HG03378 (cell line): ENCODE measurements around the gene TOGARAM1.

Experiments
- ATAC-seq: cut with Tn5 transposase; IDR thresholded peaks from one replicate; pipeline ENCODE4 v1.9.1; 2021; ENCODE audit warnings: mild to moderate bottlenecking, moderate library complexity; ENCODE audit not compliant: unreplicated experiment

Gene TOGARAM1, protein sequence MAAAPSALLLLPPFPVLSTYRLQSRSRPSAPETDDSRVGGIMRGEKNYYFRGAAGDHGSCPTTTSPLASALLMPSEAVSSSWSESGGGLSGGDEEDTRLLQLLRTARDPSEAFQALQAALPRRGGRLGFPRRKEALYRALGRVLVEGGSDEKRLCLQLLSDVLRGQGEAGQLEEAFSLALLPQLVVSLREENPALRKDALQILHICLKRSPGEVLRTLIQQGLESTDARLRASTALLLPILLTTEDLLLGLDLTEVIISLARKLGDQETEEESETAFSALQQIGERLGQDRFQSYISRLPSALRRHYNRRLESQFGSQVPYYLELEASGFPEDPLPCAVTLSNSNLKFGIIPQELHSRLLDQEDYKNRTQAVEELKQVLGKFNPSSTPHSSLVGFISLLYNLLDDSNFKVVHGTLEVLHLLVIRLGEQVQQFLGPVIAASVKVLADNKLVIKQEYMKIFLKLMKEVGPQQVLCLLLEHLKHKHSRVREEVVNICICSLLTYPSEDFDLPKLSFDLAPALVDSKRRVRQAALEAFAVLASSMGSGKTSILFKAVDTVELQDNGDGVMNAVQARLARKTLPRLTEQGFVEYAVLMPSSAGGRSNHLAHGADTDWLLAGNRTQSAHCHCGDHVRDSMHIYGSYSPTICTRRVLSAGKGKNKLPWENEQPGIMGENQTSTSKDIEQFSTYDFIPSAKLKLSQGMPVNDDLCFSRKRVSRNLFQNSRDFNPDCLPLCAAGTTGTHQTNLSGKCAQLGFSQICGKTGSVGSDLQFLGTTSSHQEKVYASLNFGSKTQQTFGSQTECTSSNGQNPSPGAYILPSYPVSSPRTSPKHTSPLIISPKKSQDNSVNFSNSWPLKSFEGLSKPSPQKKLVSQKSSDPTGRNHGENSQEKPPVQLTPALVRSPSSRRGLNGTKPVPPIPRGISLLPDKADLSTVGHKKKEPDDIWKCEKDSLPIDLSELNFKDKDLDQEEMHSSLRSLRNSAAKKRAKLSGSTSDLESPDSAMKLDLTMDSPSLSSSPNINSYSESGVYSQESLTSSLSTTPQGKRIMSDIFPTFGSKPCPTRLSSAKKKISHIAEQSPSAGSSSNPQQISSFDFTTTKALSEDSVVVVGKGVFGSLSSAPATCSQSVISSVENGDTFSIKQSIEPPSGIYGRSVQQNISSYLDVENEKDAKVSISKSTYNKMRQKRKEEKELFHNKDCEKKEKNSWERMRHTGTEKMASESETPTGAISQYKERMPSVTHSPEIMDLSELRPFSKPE (N-terminal part only)

DNA sequence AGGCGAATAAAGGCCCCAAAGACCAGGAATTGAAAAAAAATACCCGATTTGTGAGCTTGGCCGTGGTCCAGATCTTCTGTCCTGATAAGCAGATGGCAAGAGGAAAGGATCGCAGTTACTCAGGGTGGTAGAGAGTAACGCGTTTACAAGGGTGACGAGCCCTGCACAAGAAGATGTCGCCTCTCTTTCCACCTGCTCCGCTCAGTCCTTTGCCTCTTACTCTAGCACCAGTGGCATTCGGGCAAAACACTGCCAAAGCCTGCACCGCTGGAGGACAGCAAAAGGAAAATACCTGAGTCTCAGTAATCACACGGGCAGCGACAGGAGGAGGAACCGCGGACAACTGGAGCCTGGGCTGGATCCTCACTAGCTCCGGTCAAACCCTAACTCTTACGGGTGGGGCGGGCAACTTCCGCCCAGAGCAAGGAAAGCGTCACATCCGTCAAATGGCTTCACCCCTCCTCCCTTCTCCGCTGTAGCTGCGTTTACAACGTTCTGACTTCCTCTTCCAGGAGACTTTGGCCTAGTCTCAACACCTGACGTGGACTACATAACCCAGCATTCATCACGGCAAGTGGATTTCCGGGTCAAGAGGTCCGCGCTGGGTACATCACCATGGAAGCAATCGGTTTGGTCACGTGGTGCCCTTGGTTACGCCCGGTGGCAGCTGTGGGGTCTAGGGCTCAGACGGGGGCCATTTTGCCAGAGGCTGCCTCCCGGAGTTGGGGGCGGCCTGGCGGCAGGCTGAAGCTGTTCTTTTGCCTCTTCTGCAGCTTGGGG lies at the start of gene TOGARAM1, which contains the start of gene KLHL28:
Gene TOGARAM1 (plus strand): TSS at position 637 of the 780 bp plus-strand sequence. CDS start 232 bp downstream, outside the sequence.
Gene KLHL28 (minus strand): TSS at position 394 of the 780 bp plus-strand sequence. CDS start 16,019 bp downstream, outside the sequence.
- ATAC-seq, result peak; percentile 96

DNA sequence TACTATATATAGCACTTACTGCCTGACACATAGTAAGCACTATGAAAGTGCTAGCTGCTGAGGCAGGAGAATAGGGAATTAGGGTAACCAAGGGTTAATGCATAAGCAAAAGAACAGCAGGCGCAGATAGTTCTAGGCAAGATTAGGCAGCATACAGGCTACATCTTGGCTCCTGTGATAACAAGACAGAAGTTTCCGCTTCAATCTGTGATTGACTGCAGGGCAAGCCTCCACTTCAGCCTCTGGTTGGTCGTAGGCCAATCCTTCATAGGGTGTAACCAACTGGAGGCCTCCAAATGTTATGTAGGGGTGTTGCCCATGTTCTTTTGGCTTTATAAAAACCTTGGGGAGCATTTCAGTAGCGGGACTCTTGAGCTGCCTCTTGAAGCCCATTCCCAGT lies 47.1 kb upstream of the TOGARAM1 start:
- no peak for ATAC-seq

DNA sequence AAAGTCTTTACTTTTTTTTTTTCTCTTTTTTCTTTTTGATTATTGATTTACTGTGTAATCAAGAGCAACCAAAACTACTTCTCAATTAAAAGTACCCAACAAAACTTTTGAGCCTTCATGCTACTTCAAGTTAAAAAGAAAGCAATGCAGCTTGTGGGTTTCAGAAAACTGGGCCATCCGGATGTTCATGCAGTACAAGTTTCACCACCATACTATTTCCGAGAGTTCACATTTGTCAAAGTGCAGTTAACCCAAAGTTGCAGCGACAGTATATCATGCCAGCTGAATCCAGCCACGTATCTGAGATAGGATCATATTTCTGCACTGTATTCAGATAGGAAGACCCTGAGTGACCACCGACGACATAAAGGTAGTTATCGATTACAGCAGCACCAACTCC lies 33.2 kb upstream of the TOGARAM1 start:
- no peak for ATAC-seq

- ATAC-seq, result no peak
These were observed 26.8 kb upstream of the TOGARAM1 start for GRCh38 chr14:44935155-44935554.

DNA sequence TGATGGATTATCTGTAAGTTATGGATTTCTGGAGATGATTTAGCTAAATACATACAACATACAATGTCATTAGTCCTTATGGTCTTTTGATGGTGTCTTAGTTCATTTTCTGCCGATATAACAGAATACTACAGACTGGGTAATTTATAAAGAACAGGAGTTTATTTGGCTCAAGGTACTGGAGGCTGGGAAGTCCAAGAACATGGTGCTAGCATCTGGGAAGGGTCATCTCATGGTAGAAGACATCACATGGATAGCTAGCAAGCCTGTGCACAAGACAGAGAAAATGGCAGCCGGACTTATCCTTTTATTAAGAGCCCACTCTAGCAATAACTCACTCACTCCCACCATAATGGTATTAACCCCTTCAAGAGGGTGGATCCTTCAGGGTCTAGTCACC lies 24.4 kb upstream of the TOGARAM1 start:
- no peak for ATAC-seq

DNA sequence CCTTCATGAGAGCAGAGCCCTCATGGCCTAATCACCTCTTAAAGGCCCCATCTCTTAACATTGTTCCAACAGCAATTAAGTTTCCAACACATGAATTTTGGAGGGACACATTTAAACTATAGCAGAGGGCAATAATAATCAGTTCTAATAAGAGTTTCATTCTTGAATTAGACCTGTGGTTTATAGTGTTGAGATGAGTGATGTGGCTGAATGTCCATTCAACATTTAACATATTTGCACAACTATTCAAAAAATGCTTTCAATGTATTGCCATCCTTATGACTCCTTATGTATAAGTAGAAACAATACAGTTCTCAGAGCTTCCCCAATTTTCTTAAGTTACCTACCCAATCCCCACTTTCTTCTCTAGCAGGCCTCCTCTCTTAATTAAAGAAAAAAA lies 21.8 kb upstream of the TOGARAM1 start:
- ATAC-seq, result no peak

GRCh38 chr14:44940944-44941343 lies 21.0 kb upstream of the TOGARAM1 start:
- no peak for ATAC-seq

GRCh38 chr14:44941591-44941990 lies 20.4 kb upstream of the TOGARAM1 start:
- no peak for ATAC-seq

DNA sequence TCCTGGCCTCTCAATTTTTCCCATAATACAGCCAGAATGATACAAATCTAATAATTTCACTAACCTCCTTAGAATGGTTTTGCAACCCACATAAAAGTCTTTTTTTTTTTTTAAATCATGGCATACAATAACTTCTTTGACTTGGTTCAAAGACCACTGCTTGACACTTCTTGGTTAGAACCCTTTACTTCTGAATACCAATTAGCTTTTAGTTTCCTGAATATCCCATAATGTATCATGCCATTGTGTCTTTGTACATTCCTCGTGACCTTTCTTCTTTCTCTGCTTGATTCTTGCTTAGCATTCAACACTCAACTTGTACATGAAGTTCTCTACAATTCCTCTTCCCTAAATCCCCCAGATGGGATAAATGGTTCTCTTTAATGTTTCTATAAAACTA lies 19.6 kb upstream of the TOGARAM1 start:
- ATAC-seq, result no peak

DNA sequence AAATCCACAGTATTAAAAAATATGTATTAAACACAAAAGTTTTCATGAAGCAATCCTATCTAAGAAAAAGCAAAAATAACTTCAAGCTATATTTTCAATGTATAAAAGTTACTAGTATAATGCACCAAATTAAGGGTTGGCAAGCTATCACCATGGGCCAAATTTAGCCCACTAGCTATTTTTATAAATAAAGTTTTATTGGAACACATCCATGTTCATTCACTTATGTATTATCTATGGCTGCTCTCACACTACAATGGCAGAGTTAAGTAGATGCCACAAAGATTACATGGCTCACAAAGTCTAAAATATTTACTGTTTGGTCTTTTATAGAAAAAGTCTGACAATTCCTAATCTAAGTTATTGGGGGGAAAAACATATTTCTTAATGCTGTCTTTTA lies 17.9 kb upstream of the TOGARAM1 start:
- ATAC-seq, result no peak

DNA sequence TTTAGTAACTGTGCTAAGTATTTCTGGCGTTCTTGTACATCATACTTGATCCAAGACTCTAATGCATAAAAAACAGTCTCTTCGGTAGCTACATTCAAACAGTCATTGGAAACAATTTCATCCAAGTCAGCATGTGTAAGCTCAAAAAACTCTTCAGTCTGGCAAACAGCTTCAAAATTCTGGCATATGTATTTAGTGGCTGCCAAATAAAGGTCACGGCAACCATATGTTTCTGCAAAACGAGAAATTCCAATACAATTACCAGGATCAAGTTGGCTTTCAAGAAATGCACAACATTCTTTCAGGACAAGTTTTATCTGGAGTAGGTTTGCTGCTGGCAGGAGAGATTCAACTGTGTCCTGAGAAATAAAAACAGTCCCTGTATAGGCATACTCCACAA lies 16.7 kb upstream of the TOGARAM1 start:
- ATAC-seq, result no peak

GRCh38 chr14:44951051-44951450 lies 10.9 kb upstream of the TOGARAM1 start:
- ATAC-seq, result no peak

DNA sequence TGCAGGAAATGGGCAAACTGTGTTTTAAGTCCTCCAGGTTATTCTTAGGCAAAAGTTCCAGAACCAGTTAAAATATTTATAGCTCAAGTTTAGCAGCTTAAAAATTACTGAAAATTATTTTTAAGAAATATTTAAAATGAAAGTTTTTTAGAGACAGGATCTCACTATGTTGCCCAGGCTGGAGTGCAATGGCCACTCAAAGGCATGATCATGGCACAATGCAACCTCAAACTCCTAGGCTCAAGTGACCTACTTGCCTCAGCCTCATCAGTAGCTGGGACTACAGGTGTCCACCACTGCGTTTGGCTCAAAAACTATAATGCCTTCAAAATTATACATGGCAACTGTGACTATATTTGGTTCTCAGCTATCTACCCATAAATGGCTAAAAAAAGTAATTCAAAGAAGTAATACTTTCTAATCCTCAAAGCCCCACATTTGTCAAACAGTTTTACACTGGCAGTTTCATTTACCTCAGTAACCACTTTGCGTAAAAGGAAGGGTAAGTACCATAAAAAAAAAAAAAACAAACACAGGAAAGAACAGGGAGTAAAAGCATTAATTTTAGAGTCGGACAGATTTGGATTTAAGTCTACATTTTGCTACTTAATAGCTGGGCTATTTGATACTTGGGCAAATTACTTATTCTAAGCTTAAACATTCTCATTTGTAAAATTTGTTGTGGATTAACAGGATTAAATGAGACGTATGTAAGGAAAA lies 9.4 kb upstream of the TOGARAM1 start:
- ATAC-seq, result no peak

DNA sequence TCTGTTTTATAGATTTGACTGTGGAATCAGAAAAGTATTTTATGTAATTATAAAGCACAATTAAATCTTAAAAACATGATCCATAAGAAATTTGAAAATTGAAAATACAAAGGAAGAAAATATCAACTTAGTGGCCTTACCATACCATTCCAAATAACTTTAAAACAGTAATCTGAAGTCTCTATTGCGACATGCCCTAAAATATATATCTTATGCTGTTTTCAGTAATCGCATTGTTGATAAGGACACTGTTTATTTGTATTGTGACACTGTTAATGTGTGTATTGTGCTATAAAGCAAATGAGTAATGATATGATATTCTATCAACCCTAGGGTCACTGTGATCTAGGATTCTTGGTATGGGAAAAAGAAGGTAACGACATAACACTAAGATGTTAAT lies 7.2 kb upstream of the TOGARAM1 start:
- ATAC-seq, result no peak

DNA sequence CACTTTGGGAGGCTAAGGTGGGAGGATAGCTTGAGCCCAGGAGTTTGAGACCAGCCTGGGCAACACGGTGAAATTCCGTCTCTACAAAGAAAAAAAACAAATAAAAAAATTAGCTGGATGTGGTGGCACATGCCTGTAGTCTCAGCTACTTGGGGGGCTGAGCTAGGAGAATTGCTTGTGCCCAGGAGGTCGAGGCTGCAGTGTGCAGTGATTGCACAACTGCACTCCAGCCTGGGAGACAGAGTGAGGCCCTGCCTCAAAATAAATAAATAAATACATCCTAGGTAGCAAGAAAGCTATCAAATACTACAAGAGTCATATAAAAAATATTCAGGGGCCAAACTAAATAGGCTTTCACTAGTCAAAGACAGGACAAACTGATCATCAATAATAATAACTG lies 6.5 kb upstream of the TOGARAM1 start:
- no peak for ATAC-seq

- ATAC-seq, result no peak
These were observed 5.1 kb upstream of the TOGARAM1 start for GRCh38 chr14:44956866-44957265.

DNA sequence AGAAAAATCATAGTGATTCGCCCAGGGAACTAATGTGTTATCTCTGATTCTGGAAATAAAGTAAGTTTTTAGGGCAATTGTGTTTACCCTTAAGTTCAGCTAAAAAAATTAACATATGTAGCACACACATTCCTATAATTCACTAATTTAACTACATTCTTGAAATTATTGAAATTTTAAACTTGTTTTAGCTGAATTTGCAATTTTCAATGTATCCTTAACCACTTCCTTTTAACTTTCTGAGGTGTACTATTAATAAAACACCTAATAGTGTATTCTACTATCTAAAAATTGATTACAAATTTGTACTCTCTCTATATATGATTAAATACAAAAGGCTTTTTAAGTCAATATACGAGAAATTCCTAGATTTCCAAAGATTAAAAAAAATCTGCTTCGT lies 2.5 kb upstream of the TOGARAM1 start:
- no peak for ATAC-seq

DNA sequence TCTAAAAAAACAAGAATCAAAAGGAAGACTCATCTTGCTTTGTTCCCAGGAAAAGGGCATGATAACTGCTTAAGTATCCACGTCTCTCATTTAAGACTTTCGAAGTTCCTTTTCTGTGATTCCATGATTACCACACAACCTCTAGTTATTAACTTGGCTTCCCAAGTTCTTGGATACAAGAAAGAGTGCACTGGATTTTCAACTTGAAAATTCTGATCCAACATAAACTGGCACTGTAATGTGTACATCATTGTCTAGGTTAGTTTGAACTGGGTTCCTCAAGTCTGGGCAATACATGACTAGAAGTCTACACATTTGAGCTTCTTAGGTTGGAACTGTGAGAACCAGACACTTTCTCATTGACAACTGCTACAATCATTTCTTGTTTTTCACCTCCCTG lies 1.8 kb upstream of the TOGARAM1 start:
- no peak for ATAC-seq

DNA sequence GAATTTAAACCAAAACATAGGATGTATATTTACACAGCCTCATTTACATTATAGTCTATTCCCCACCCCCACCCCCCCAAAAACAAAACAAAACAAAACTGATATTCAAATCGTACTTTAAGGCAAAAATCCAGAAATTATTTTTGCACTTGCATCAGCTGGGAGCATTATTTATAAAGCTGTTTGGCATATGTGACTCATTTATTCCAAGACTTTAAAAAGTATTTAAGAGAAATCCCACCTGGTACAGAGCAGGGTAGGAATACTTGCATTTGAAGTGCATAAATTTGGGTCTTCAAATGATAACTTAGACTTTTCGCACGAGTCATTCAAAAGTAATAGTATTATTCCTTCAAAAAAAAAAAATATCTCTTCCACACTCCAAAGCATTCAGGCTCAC lies 1.3 kb upstream of the TOGARAM1 start:
- ATAC-seq, result no peak

- no peak for ATAC-seq
These were observed 838 bp upstream of the TOGARAM1 start for GRCh38 chr14:44961151-44961553.
